KMS-11 (cell line): Measurements from ENCODE around the gene PKD2L1.

Experiments
- H2AFZ ChIP-seq: fragments of 200-600 bp; sonication (generic); 2 replicates; pipeline ENCODE4 v1.6.1; 2016; ENCODE audit warnings: antibody characterized with exemption, mixed run types, low read depth
- H3K27ac ChIP-seq: fragments of 200-600 bp; sonication (generic); 2 replicates; pipeline ENCODE4 v1.6.1; 2016; ENCODE audit warnings: mild to moderate bottlenecking, mixed run types
- H3K27me3 ChIP-seq: fragments of 200-600 bp; sonication (generic); 2 replicates; pipeline ENCODE4 v1.6.1; 2017; ENCODE audit warnings: mild to moderate bottlenecking, low read depth, mixed run types, moderate library complexity; ENCODE audit not compliant: insufficient read depth
- H3K36me3 ChIP-seq: fragments of 200-600 bp; sonication (generic); 2 replicates; pipeline ENCODE4 v1.6.1; 2017; ENCODE audit warnings: mild to moderate bottlenecking, mixed run types; ENCODE audit not compliant: insufficient read depth
- H3K4me1 ChIP-seq: fragments of 200-600 bp; sonication (generic); 2 replicates; pipeline ENCODE4 v1.6.1; 2016; ENCODE audit warnings: mild to moderate bottlenecking, low read depth, mixed run types; ENCODE audit not compliant: poor library complexity, severe bottlenecking
- H3K4me2 ChIP-seq: fragments of 200-600 bp; sonication (generic); 2 replicates; pipeline ENCODE4 v1.7.0; 2016; ENCODE audit warnings: mild to moderate bottlenecking, mixed run types
- H3K4me3 ChIP-seq: fragments of 200-600 bp; sonication (generic); IDR thresholded peaks from 2 replicates; pipeline ENCODE4 v1.6.1; 2017; ENCODE audit warnings: low read depth, low read length, mixed read lengths; ENCODE audit not compliant: insufficient read depth
- H3K79me2 ChIP-seq: fragments of 200-600 bp; sonication (generic); 2 replicates; pipeline ENCODE4 v1.6.1; 2016; ENCODE audit warnings: low read depth, mixed run types; ENCODE audit not compliant: insufficient read depth
- H3K9ac ChIP-seq: fragments of 200-600 bp; sonication (generic); 2 replicates; pipeline ENCODE4 v1.6.1; 2016; ENCODE audit warnings: mild to moderate bottlenecking, mixed run types
- H4K20me1 ChIP-seq: fragments of 200-600 bp; sonication (generic); 2 replicates; pipeline ENCODE4 v1.6.1; 2016; ENCODE audit warnings: mild to moderate bottlenecking, mixed run types; ENCODE audit not compliant: insufficient read depth
- CTCF ChIP-seq: fragments of 200-600 bp; sonication (generic); conservative IDR thresholded peaks from 2 replicates; pipeline ENCODE4 v1.6.1; 2017; ENCODE audit warnings: low read depth, mild to moderate bottlenecking, antibody characterized with exemption, low read length, moderate library complexity, mixed read lengths

The PKD2L1 gene

GRCh38 chr10:100344241-100344788 is 14.3 kb upstream of the PKD2L1 start:
- Histone ChIP-seq H3K9ac (no peak overlapping the region), H3K79me2 (peaks cover 24% of the 10 kb centered on the region), H3K4me1 (peaks cover 24% of the 10 kb centered on the region)

GRCh38 chr10:100342627-100342972 is 12.6 kb upstream of the PKD2L1 start:
- H3K27ac ChIP-seq: no peak overlapping the region
- H3K9ac ChIP-seq: no peak overlapping the region
- H3K4me1 ChIP-seq: peaks cover 23% of the 10 kb centered on the region
- H3K4me3 ChIP-seq: no peak overlapping the region
- H2AFZ ChIP-seq: no peak overlapping the region
- peaks cover 7% of the 10 kb centered on the region for H3K79me2 ChIP-seq
- H4K20me1 ChIP-seq: no peaks in the 10 kb centered on the region
- no peaks in the 10 kb centered on the region for H3K36me3 ChIP-seq
- H3K4me2 ChIP-seq: no peak overlapping the region
- TF ChIP-seq CTCF: peak; percentile 31
- no peaks in the 10 kb centered on the region for H3K27me3 ChIP-seq

More at GRCh38 chr10:100344241-100344788, 14.3 kb upstream of the PKD2L1 start:
- H2AFZ ChIP-seq: no peak overlapping the region
- no peaks in the 10 kb centered on the region for H4K20me1 ChIP-seq
- no peak for TF ChIP-seq CTCF
- H3K27ac ChIP-seq: no peak overlapping the region
- H3K36me3 ChIP-seq: no peaks in the 10 kb centered on the region
- H3K27me3 ChIP-seq: no peaks in the 10 kb centered on the region
- no peak overlapping the region for H3K4me3 ChIP-seq
- H3K4me2 ChIP-seq: no peak overlapping the region

GRCh38 chr10:100341953-100342626 is 12.1 kb upstream of the PKD2L1 start:
- H2AFZ ChIP-seq: no peak overlapping the region
- peaks cover 1% of the 10 kb centered on the region; the same call in 1 of the 2 replicates for H3K79me2 ChIP-seq
- no peak overlapping the region for H3K9ac ChIP-seq
- peaks cover 23% of the 10 kb centered on the region for H3K4me1 ChIP-seq
- no peaks in the 10 kb centered on the region for H3K27me3 ChIP-seq
- no peaks in the 10 kb centered on the region for H3K36me3 ChIP-seq
- no peak overlapping the region for H3K4me3 ChIP-seq
- TF ChIP-seq CTCF: peak; percentile 57
- H3K27ac ChIP-seq: no peak overlapping the region
- no peaks in the 10 kb centered on the region for H4K20me1 ChIP-seq
- H3K4me2 ChIP-seq: no peak overlapping the region

- no peak overlapping the region for H2AFZ ChIP-seq
- no peaks in the 10 kb centered on the region for H3K36me3 ChIP-seq
- no peaks in the 10 kb centered on the region for H4K20me1 ChIP-seq
- H3K4me2 ChIP-seq: no peak overlapping the region
- no peak overlapping the region for H3K9ac ChIP-seq
- TF ChIP-seq CTCF: no peak
- H3K4me1 ChIP-seq: peaks cover 23% of the 10 kb centered on the region
- no peaks in the 10 kb centered on the region for H3K79me2 ChIP-seq
- H3K4me3 ChIP-seq: no peak overlapping the region
- H3K27me3 ChIP-seq: no peaks in the 10 kb centered on the region
- no peak overlapping the region for H3K27ac ChIP-seq
Measured at GRCh38 chr10:100340948-100341847, 11.2 kb upstream of the PKD2L1 start.
